GM23248 (cell line): ENCODE data around the gene RPL5. TPM values are rescaled to one million over a fixed set of nuclear protein-coding genes. Genes with fewer than 3 reads are reported as not detected.

Experiments
- DNase-seq: peaks from one replicate; pipeline ENCODE4 v3.0.0-alpha.2; 2015
- H2AFZ ChIP-seq: fragments of 200-600 bp; sonication (generic); 2 replicates; pipeline ENCODE4 v1.6.1; 2016; ENCODE audit warnings: antibody characterized with exemption
- H3F3A ChIP-seq: fragments of 200-600 bp; sonication (generic); 2 replicates; pipeline ENCODE4 v1.6.1; 2016; ENCODE audit warnings: mild to moderate bottlenecking, antibody characterized with exemption, mixed run types; ENCODE audit not compliant: insufficient read depth
- H3K27ac ChIP-seq: fragments of 200-600 bp; sonication (generic); 2 replicates; pipeline ENCODE4 v1.5.1; 2016; ENCODE audit warnings: mild to moderate bottlenecking
- H3K27me3 ChIP-seq: fragments of 200-600 bp; sonication (generic); replicated peaks from 2 replicates; pipeline ENCODE4 v1.6.1; 2016; ENCODE audit warnings: mild to moderate bottlenecking; ENCODE audit not compliant: insufficient read depth
- H3K36me3 ChIP-seq: fragments of 200-600 bp; sonication (generic); 2 replicates; pipeline ENCODE4 v1.6.1; 2016; ENCODE audit warnings: low read depth, mild to moderate bottlenecking
- H3K4me1 ChIP-seq: fragments of 200-600 bp; sonication (generic); 2 replicates; pipeline ENCODE4 v1.6.1; 2016; ENCODE audit warnings: mild to moderate bottlenecking; ENCODE audit not compliant: insufficient read depth
- H3K4me2 ChIP-seq: fragments of 200-600 bp; sonication (generic); one replicate; pipeline ENCODE4 v1.6.1; 2016; ENCODE audit warnings: mild to moderate bottlenecking; ENCODE audit not compliant: unreplicated experiment
- H3K4me3 ChIP-seq: fragments of 200-600 bp; sonication (generic); 2 replicates; pipeline ENCODE4 v1.5.1; 2016; ENCODE audit warnings: mild to moderate bottlenecking
- H3K79me2 ChIP-seq: fragments of 200-600 bp; sonication (generic); 2 replicates; pipeline ENCODE4 v1.6.1; 2016; ENCODE audit warnings: mild to moderate bottlenecking; ENCODE audit not compliant: insufficient read depth
- H3K9ac ChIP-seq: fragments of 200-600 bp; sonication (generic); 2 replicates; pipeline ENCODE4 v1.6.1; 2016; ENCODE audit warnings: mild to moderate bottlenecking
- H3K9me2 ChIP-seq: fragments of 200-600 bp; sonication (generic); 2 replicates; pipeline ENCODE4 v1.6.1; 2016; ENCODE audit warnings: mixed run types, mild to moderate bottlenecking, moderate library complexity; ENCODE audit not compliant: insufficient read depth
- H3K9me3 ChIP-seq: fragments of 200-600 bp; sonication (generic); one replicate; pipeline ENCODE4 v1.6.1; 2017; ENCODE audit warnings: low read depth
- H4K20me1 ChIP-seq: fragments of 200-600 bp; sonication (generic); 2 replicates; pipeline ENCODE4 v1.6.0; 2016; ENCODE audit not compliant: insufficient read depth
- EZH2 ChIP-seq: fragments of 200-600 bp; sonication (generic); IDR thresholded peaks from 2 replicates; pipeline ENCODE4 v1.6.1; 2018; ENCODE audit warnings: antibody characterized with exemption, mild to moderate bottlenecking; ENCODE audit not compliant: insufficient read depth, poor library complexity, severe bottlenecking
- EZH2phosphoT487 ChIP-seq: fragments of 200-600 bp; sonication (generic); IDR thresholded peaks from 2 replicates; pipeline ENCODE4 v1.6.1; 2018; ENCODE audit warnings: antibody characterized with exemption, moderate library complexity, mild to moderate bottlenecking, low read depth; ENCODE audit not compliant: insufficient read depth
- WGBS, 2 experiments: methylation state at CpG; one replicate each; pipeline ENCODE4 v1.1.6; 2015 to 2017; ENCODE audit warnings: low lambda C conversion rate in 2 of 2, low coverage in 1 of 2; ENCODE audit errors: missing lambda C conversion rate in 2 of 2; 5-methylcytosine and 5-hydroxymethylcytosine counted together
- in situ Hi-C: fragments of 300-500 bp; cut with MboI; formaldehyde crosslinking; loops from 2 replicates; pipeline ENCODE4 v1.15.0; 2020
- polyA plus RNA-seq: library from polyadenylated mRNA; unstranded; fragments of >200 nt; fragmentation: Nextera tagmentation; extraction: Ambion mirVana; gene quantifications from 2 replicates; pipeline ENCODE4 v1.2.1, GENCODE V29; 2016
- total RNA-seq: library from RNA; depleted of rRNA; stranded (reverse); fragments of >200 nt; shearing (Covaris generic); gene quantifications from 2 replicates; pipeline ENCODE4 v1.2.3, GENCODE V29; 2014

RPL5 gene
- total and polyA plus RNA-seq, 2 experiments from 2014 or later = 750 to 1,075 TPM

- H3K9me3 ChIP-seq = no peaks in the 10 kb centered on the region
- no peaks in the 10 kb centered on the region for H3K79me2 ChIP-seq
- 85 to 88% methylated on average over 7 of the region's 7 CpGs for WGBS, 2 experiments
- H4K20me1 ChIP-seq = no peaks in the 10 kb centered on the region
- H3K4me3 ChIP-seq = no peak overlapping the region
- H3K27ac ChIP-seq = no peak overlapping the region
- H3K9me2 ChIP-seq = no peaks in the 10 kb centered on the region
- no peaks in the 10 kb centered on the region for H3K36me3 ChIP-seq
- no peak overlapping the region for H3K4me2 ChIP-seq
- peaks cover 14% of the 10 kb centered on the region for H3F3A ChIP-seq
- H3K4me1 ChIP-seq = peaks cover 17% of the 10 kb centered on the region
- in situ Hi-C loops = no loop called here
- H3K9ac ChIP-seq = no peak overlapping the region
- no peaks in the 10 kb centered on the region for H3K27me3 ChIP-seq
- TF ChIP-seq EZH2phosphoT487 (no peak), EZH2 (no peak)
- H2AFZ ChIP-seq = no peak overlapping the region
- DNase-seq = no peak
Measured at GRCh38 chr1:92803140-92803887, 28.5 kb upstream of the RPL5 start.

GRCh38 chr1:92804721-92805201, 27.1 kb upstream of the RPL5 start:
- Histone ChIP-seq H3F3A (peaks cover 18% of the 10 kb centered on the region), H3K9ac (peak overlapping the region; percentile 9; the same call in 1 of the 2 replicates), H3K27ac (peak overlapping the region; percentile 41), H2AFZ (peak overlapping the region; percentile 59), H3K79me2 (no peaks in the 10 kb centered on the region), H3K4me3 (peak overlapping the region; percentile 26; the same call in 1 of the 2 replicates), H4K20me1 (no peaks in the 10 kb centered on the region), H3K9me2 (no peaks in the 10 kb centered on the region), H3K9me3 (no peaks in the 10 kb centered on the region), H3K27me3 (no peaks in the 10 kb centered on the region), H3K4me2 (peak overlapping the region; percentile 64), H3K36me3 (no peaks in the 10 kb centered on the region), H3K4me1 (peaks cover 20% of the 10 kb centered on the region)
- in situ Hi-C loops = no loop called here
- TF ChIP-seq EZH2 (no peak), EZH2phosphoT487 (no peak)
- WGBS, 2 experiments = 1 to 3% methylated on average over 7 of the region's 7 CpGs
- peak; percentile 88 for DNase-seq

- Histone ChIP-seq H3K27me3 (no peaks in the 10 kb centered on the region), H3K79me2 (no peaks in the 10 kb centered on the region), H3K9ac (peak overlapping the region; percentile 9; the same call in 1 of the 2 replicates), H3K36me3 (no peaks in the 10 kb centered on the region), H4K20me1 (no peaks in the 10 kb centered on the region), H3K4me3 (peak overlapping the region; percentile 26; the same call in 1 of the 2 replicates), H3K4me2 (peak overlapping the region; percentile 64), H3K9me3 (no peaks in the 10 kb centered on the region), H3F3A (peaks cover 18% of the 10 kb centered on the region), H3K9me2 (no peaks in the 10 kb centered on the region), H3K27ac (peak overlapping the region; percentile 41), H2AFZ (peak overlapping the region; percentile 59), H3K4me1 (peaks cover 20% of the 10 kb centered on the region)
- DNase-seq = no peak
- in situ Hi-C loops = no loop called here
- TF ChIP-seq EZH2 (no peak), EZH2phosphoT487 (no peak)
- 92 to 97% methylated on average over 1 of the region's 1 CpG for WGBS, 2 experiments
Measured at GRCh38 chr1:92805216-92805615, 26.6 kb upstream of the RPL5 start.

- H3K4me1 ChIP-seq = peaks cover 20% of the 10 kb centered on the region
- no peak overlapping the region for H2AFZ ChIP-seq
- H3K79me2 ChIP-seq = no peaks in the 10 kb centered on the region
- H3K9ac ChIP-seq = no peak overlapping the region
- no peaks in the 10 kb centered on the region for H3K9me3 ChIP-seq
- H3K4me2 ChIP-seq = no peak overlapping the region
- H3K27ac ChIP-seq = no peak overlapping the region
- H3F3A ChIP-seq = peaks cover 15% of the 10 kb centered on the region
- no peaks in the 10 kb centered on the region for H3K9me2 ChIP-seq
- peak; percentile 52 for DNase-seq
- no peaks in the 10 kb centered on the region for H3K27me3 ChIP-seq
- TF ChIP-seq EZH2 (no peak), EZH2phosphoT487 (no peak)
- no peaks in the 10 kb centered on the region for H3K36me3 ChIP-seq
- no peaks in the 10 kb centered on the region for H4K20me1 ChIP-seq
- no peak overlapping the region for H3K4me3 ChIP-seq
- in situ Hi-C loops = no loop called here
Measured at GRCh38 chr1:92808381-92808780, 23.5 kb upstream of the RPL5 start.
